Measurements from ENCODE around the gene DNAJA4.

- no peak for TF ChIP-seq CTCF (IDR thresholded peaks at IDR 0.05)
- no peak for TF ChIP-seq SMC3 (IDR thresholded peaks at IDR 0.05)
- no peak for TF ChIP-seq USF2 (IDR thresholded peaks at IDR 0.05)
Observed at GRCh38 chr15:78323693-78324092, 59.3 kb downstream of the DNAJA4 start.

Data from A549 (cell line).